IPS-11a (cell line): ENCODE data around the gene APOC4.
"Not testable (repeated sequence)": the region's sequence is repeated elsewhere in the genome, so short reads cannot be mapped to it uniquely, and the experiment has no call there.

Source experiments
- H3K4me3 ChIP-seq: one replicate; pipeline ENCODE4 v1.5.1; 2013; ENCODE audit warnings: low read depth, low read length, control low read depth

The APOC4 gene

GRCh38 chr19:44957526-44957925, 15.5 kb downstream of the APOC4 start:
- H3K4me3 ChIP-seq, result no peak overlapping the region

DNA sequence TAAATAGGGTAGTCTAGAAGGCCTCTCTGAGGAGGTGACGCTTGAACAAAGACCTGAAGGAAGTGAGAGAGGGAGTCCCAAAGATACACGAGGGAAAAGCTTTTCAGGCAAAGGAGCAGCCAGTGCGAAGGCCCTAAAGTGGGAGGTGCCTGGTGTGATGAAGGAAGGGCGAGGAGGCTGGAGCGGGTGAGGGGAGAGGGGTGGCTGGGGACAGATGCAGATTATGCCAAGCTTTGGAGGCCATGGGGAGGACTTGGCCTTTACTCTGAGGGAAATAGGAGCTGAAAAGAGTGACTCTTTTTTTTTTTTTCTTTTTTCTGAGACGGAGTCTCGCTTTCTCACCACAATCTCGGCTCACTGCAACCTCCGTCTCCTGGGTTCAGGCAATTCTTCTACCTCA, 16.1 kb downstream of the APOC4 start:
- H3K4me3 ChIP-seq, result no peak overlapping the region

DNA sequence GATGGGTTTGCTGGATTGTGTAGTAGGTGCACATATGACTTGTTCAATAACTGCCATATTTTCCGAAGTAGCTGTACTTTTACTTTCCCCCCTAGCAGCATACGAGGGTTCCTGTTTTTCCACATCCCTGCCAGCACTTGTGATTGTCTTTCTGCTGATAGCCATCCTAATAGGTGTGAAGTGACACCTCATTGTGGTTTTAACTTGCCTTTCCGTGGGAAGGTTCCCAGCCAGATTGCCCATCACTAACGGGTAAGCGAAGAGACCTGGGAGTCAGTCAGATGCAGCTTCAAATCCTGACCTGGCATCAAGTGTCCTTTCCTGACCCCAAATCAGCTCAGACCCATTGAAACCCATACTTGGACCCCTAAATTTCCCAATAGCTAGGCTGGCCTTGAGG, 17.7 kb downstream of the APOC4 start:
- no peak overlapping the region for H3K4me3 ChIP-seq

DNA sequence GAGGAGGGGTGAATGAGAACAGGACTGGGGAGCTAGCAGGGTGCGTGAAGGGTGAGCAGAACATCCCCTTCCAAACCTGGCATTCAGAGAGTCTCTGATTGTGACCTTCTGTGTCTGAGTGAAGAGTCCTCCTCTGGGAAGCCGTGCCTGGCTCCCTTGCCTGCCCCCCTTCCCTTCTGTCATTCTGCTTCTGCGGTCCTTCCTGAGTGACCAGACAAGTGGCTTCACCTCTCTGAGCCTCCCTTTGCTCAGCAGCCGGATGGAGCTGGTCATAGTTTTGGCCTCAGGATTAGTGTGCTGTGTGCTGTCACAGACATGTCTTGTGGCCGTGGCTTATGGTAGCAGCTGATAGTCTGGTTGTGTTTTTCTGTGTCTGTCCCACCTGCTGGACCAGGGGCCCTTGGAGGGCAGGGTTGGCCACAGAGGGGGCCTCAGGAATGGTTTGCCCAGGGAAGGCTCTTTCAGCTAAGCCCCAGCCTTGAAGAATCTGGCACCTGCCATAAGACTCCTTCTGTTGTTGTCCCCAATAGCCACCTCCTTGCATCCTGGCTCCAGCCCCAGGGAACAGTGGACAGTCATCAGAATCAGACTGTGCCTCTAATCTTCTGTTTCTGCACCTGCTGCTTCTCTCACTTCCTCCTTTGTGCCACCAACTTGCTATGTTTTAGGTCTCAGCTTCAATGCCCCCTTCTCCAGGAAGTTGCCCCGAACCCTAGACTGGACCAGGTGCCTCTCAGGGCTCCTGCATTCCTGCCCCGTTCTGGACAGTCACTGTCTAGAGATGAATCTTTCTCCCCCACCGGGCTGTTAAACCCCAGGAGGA, 19.1 kb downstream of the APOC4 start:
- H3K4me3 ChIP-seq, result no peak overlapping the region

DNA sequence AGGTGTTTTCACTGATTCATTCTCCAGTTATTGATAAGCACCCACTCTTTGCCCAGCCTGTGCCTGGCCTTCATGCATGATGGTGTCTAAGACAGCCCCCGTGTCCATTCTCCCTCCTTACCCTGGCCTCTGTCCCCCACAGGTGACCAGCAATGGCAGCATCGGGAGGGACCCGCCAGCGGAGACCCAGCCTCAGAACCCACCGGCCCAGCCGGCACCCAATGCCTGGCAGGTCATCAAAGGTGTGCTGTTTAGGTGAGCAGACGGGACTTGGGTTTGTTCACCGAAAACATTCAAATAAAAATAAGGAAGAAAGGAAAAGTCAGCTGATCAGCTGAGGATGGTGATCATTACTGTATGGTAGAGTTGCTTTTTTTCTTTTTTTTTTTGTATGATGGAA, 19.8 kb downstream of the APOC4 start:
- H3K4me3 ChIP-seq, result no peak overlapping the region

GRCh38 chr19:44968118-44968517, 26.1 kb downstream of the APOC4 start:
- no peak overlapping the region for H3K4me3 ChIP-seq

GRCh38 chr19:44968670-44969069, 26.6 kb downstream of the APOC4 start:
- no peak overlapping the region for H3K4me3 ChIP-seq

DNA sequence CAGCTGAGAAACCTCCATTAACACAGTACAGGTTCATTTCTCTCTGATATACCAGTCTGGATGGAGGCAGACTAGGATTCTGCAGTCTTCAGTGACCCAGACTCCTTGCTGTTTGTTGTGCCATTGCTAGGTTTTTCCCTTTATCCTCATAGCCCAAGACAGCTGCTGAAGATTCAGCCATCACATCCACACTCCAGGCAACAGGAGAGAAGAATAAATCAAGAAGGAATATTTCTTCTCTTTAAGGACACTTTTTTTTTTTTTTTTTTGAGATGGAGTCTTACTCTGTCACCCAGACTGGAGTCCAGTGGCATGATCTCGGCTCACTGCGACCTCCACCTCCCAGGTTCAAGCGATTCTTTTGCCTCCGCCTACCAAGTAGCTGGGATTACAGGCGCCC, 27.4 kb downstream of the APOC4 start:
- no peak overlapping the region for H3K4me3 ChIP-seq

DNA sequence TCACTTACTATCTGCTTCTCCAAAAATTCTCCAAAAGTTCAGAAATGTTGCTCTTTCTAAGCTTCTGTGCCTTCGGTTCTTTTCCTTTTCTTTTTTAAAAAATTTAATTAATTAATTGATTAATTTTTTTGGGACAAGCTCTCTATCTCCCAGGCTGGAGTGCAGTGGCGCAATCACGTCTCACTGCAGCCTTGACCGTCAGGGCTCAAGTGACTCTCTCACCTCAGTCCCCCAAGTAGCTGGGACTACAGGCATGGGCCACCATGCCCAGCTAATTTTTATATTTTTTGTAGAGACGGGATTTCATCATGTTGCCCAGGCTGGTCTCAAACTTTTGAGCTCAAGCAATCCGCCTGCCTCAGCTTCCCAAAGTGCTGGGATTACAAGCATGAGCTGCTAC, 29.4 kb downstream of the APOC4 start:
- not testable (repeated sequence) for H3K4me3 ChIP-seq

DNA sequence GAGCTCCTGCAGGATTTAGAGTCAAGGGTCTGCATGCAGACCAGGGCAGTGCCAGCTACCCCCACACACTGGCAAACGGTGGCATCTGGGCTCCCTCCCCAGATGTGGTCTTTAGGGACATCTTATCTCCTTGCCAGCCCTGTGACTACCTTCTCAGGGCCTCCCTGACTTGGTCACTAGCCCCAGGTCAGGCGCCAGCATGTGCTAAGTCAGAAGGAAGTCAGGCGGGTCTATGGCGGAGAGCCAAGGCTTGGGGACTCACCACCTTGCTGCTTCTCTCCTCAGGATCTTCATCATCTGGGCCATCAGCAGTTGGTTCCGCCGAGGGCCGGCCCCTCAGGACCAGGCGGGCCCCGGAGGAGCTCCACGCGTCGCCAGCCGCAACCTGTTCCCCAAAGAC, 30.8 kb downstream of the APOC4 start:
- no peak overlapping the region for H3K4me3 ChIP-seq

DNA sequence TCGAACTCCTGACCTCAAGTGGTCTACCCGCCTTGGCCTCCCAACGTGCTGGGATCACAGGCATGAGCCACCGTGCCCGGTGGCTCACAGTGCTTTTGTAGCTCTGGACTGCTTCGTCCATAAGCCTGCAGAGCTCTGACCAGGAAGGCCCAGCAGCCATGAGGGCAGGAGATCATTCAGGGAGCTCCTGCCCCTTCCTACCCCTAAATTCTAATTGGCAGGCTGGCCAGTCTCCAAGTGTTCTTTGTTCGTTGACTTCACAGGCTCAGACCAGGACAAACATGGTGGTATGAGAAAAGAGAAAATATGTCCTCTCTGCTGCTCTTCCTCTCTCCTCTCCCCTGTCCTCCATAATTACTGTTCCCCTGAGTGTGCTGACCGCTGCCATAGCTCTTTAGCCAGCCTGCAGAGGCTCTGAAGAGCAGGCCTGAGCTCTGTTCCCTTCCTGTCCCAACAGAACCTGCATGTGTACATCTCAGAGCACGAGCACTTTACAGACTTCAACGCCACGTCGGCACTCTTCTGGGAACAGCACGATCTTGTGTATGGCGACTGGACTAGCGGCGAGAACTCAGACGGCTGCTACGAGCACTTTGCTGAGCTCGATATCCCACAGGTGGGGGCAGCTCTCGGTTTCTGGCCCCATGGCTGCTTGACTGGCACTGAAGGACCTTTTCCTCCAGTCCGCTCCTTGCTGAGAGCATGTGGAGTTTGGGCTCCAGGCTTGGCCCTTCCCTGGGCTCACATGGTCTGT, 32.1 kb downstream of the APOC4 start:
- H3K4me3 ChIP-seq, result no peak overlapping the region

DNA sequence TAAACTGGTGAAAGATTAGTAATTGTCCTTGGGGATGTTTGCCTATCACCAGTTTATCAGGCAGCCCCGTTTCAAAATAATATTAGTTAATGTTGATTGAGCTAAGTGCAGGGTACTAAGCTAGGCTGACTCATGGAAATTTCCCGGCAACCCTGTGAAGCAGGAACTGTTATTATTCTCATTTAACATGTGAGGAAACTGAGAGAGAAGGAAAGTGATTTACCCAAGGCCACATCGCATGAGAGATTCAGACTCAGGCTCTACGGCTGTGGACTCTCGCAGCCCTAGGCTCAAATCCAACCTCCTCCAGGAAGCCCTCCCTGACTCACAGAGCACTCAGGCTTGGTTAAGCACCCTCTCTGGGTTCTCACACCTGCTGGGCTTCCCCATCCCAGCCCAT, 32.8 kb downstream of the APOC4 start:
- H3K4me3 ChIP-seq, result no peak overlapping the region

- no peak overlapping the region for H3K4me3 ChIP-seq
Measured at GRCh38 chr19:44975444-44975843, 33.4 kb downstream of the APOC4 start.

DNA sequence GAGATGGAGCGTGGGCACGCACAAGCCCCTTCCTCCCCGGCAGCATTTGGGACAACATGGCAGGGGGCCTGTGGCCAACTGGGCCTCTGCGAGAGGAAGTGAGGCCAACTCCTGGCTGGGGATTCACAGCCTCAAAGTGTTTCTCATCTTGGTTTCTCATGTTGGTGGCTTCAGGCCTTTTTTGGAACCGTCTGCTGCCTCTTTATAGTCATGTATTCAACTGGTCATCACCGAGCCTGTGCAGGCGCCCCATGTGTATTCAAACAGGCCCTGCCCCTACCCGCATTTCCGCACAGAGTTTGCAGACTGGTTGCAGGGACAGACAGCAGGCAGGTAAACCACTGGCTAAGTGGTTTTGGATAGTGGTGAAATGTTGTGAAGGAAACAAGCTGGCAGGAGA, 42.0 kb downstream of the APOC4 start:
- H3K4me3 ChIP-seq, result no peak overlapping the region

DNA sequence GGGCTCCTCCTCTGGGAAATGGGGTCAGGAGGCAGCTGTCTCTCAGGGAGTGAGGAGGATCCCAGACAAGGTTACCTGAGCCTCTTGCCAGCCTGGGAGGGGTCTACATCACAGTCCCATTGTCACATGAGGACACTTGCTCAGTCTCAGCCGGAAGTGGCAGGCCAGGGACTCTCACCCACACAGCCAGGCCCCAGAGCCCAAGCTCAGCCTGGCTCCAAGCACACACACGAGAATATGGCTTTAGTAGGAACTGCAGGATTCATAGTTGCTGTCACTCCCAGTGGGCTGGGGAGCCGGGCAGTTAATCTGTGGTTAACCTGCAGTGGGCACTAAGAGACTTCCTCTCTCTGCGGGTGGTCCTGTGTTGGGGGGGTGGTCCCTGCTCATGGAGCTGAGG, 43.4 kb downstream of the APOC4 start:
- H3K4me3 ChIP-seq, result no peak overlapping the region

DNA sequence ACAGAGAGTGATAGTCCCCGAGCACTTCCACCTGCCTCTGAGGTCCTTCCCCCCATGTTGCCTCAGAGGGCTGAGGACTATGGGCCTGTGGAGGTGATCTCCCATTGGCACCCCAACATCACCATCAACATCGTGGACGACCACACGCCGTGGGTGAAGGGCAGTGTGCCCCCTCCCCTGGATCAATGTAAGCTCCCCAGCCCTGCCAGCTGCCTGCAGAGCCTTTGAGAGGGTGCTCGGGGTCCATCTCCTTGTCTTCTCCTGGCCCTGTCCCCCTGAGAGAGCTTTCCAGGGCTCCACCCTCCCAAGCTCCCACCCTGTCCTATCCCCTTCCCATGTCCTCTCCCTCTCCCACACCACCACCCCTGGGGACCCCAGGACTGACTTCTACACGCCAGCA, 44.4 kb downstream of the APOC4 start:
- no peak overlapping the region for H3K4me3 ChIP-seq

- no peak overlapping the region for H3K4me3 ChIP-seq
Measured at GRCh38 chr19:44987148-44987675, 45.2 kb downstream of the APOC4 start.

GRCh38 chr19:44988273-44988672, 46.2 kb downstream of the APOC4 start:
- H3K4me3 ChIP-seq, result no peak overlapping the region

- no peak overlapping the region for H3K4me3 ChIP-seq
Measured at GRCh38 chr19:44988896-44989556, 47.0 kb downstream of the APOC4 start.

- no peak overlapping the region for H3K4me3 ChIP-seq
Measured at GRCh38 chr19:44990459-44990858, 48.4 kb downstream of the APOC4 start.

DNA sequence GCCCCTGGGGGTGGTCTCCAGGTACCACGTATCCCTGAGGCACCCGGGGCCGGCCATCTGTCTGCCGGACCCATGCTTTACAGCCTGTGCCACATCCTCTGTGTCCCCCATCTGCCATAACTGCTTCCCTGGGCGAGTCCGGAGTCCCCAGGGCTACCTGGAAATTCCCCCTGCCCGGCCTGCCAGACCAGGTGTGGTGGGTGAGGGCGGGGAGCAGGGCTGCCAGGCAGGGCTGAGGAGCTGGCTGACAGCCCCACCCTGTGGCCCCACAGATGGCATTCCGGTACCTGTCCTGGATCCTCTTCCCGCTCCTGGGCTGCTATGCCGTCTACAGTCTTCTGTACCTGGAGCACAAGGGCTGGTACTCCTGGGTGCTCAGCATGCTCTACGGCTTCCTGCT, 48.9 kb downstream of the APOC4 start:
- no peak overlapping the region for H3K4me3 ChIP-seq
